Activated CD4-positive, alpha-beta T cell treated with anti-CD3 and anti-CD28 coated beads for 1 hour (primary cell): ENCODE measurements around the gene TRIM46.
A peak's percentile ranks its signal among the peaks of the same experiment; 100 is the strongest.
"Not testable (repeated sequence)": the region's sequence is repeated elsewhere in the genome, so short reads cannot be mapped to it uniquely, and the experiment has no call there.

ENCODE experiments used
- DNase-seq: peaks from one replicate; pipeline ENCODE4 v3.0.0-alpha.2; 2020

The TRIM46 gene

DNA sequence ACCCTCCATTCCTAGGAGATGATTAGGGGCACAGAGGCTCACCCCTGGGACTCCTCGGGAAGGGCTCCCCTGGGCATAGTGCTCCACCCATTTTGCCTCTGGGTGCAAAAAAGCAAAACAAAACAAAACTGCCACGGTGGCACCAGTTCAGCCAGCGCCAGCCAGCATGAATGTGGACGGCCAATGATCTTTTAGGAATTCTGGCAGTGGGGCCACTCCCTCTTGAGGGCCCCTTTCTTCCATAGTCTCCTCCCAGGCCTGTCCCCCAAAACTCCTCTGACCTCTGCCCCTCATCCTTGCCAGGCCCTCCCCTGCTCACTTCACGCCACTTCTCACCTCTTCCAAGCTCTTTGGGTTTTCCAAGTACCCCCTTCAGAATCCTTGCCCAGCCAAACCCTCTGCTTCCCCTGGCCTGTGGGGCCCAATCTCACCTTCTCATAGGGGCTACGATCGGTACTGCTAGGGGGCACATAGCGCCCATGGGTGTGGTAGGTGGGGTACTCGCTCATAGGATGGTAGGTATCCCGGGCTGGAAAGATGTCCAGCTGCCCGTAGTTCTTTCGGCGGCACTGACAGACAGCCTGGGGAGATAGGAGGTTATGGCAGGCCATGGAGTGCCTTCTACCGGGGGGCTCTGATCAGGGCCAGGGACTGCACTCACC lies 13.3 kb downstream of the TRIM46 start:
- DNase-seq: no peak

DNA sequence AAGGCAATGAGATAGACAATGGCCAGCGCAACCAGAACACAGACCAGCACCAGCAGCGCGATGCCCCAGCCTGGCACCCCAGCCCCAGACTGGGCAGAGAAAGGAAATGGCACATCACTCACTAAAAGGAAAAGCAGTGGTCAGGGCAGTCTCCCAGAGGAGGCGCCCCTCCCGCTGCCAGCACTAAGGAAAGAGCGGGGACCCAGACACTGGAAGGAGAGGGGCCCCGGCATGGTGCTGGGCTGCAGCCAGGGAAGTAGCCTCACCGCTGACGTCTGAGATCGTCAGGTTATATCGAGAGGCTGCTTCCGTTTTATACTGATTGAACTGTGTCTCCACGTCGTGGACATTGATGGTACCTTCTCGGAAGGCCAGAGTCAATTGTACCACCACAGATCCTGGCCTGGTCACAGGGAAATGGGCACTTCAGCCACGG lies 13.8 kb downstream of the TRIM46 start:
- DNase-seq: no peak

DNA sequence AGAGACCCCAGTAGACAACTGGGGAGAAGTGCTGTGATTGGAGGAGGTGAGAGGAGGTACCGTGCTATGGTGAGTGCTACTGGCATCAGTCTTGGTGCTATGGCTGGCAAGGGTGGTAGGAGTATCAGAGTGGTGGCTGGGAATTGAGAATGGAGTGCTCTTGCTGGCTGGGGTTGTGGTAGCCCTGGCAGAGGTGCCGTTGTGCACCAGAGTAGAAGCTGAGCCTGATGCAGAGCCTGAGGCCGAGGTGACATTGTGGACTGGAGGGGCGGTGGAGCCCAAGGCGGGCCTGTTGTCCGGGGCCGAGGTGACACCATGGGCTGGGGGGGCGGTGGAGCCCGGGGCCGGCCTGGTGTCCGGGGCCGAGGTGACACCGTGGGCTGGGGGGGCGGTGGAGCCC lies 14.6 kb downstream of the TRIM46 start:
- no peak for DNase-seq

DNA sequence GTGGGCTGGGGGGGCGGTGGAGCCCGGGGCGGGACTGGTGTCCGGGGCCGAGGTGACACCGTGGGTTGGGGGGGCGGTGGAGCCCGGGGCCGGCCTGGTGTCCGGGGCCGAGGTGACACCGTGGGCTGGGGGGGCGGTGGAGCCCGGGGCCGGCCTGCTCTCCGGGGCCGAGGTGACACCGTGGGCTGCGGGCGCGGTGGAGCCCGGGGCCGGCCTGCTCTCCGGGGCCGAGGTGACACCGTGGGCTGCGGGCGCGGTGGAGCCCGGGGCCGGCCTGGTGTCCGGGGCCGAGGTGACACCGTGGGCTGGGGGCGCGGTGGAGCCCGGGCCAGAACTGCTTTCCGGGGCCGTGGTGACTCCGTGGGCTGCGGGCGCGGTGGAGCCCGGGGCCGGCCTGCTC lies 16.3 kb downstream of the TRIM46 start:
- not testable (repeated sequence) for DNase-seq

DNA sequence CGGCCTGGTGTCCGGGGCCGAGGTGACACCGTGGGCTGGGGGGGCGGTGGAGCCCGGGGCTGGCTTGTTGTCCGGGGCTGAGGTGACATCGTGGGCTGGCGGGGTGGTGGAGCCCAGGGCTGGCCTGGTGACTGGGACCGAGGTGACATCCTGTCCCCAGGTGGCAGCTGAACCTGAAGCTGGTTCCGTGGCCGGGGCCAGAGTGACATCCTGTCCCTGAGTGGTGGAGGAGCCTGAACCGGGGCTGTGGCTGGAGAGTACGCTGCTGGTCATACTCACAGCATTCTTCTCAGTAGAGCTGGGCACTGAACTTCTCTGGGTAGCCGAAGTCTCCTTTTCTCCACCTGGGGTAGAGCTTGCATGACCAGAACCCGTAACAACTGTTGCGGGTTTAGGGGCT lies 18.3 kb downstream of the TRIM46 start:
- DNase-seq: no peak

DNA sequence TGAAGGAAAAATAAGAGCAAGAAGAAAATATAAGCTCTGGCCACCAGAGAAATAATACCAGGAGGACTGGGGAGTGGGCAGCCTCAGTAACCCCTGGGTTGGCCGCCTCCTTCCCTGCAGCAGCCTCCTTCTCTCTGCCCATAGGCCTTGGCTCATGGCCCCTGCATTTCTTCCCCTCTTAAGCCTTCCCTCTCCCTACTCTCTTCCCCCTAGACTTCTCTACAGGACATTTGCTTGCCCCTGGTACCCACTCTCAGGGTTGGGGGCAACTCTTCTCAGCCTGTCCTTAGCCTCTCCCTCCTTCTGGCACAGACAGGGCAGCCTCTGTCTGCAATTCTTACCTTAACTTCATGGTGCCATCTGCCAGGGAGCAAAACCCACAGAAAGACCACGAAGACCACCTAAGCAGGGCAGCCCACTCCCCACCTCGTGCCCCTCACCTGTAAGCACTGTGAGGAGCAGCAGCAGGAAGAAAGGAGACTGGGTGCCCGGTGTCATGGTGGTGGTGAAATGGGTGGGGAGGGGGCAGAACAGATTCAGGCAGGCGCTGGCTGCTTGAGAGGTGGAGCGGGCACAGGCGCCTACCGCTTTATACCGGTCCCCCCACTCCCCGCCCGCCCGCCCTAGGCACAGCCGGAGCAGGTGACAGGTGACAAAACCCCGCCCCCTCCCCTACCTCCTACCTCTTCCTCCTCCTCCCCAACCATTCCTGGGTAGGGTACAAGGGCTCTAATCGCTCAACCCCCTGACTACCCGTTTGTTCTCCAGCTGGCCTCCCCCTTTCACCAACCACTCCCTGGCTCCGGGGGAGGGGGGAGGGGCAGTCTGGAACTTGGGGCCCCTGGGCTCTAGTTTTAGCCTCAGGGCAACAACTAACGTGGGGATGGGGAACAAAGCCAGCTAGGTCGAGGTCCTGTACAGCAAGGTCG lies 19.0 kb downstream of the TRIM46 start:
- no peak for DNase-seq

DNA sequence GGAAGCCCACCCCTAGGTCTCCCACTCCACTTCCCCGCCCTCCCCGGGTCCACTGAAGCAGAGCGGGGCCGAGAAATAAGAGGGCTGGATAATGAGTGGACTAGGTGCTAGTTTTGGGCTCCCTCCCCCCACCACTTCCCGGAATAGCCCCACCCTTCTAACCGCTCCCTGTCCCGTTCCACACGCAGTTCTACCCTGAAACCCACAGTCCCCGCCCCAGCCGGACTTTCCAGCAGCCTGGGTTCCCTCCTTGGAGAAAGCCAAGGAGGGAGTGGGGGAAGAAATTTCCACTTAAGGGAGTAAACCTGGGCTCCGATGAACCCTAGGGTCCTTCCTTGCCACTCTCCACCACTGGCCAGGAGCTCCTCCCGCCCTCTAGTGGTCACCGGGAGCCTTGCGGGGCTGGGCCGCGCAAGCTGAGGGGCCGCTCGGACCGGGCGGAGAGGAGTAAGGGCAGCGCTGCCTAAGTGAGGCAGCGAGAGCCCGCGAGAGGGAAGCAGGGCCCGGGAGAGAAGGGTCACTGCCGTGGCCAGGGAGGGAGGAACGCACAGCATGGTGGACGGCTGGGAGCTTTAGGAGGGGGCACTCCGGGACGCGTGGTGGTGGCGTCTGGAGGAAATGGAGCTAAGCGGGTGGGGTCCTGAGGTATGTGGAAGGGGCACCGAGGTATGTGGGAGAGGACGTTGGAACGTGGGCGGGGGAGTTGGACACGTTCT lies 19.8 kb downstream of the TRIM46 start:
- DNase-seq: peak; percentile 43

DNA sequence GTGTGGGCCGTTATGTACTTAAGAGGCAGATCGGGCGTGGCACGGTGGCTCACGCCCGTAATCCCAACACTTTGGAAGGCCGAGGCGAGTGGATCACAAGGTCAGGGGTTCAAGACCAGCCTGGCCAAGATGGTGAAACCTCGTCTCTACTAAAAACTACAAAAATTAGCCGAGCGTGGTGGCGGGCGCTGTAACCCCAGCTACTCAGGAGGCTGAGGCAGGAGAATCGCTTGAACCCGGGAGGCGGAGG lies 20.3 kb downstream of the TRIM46 start:
- DNase-seq: not testable (repeated sequence)

DNA sequence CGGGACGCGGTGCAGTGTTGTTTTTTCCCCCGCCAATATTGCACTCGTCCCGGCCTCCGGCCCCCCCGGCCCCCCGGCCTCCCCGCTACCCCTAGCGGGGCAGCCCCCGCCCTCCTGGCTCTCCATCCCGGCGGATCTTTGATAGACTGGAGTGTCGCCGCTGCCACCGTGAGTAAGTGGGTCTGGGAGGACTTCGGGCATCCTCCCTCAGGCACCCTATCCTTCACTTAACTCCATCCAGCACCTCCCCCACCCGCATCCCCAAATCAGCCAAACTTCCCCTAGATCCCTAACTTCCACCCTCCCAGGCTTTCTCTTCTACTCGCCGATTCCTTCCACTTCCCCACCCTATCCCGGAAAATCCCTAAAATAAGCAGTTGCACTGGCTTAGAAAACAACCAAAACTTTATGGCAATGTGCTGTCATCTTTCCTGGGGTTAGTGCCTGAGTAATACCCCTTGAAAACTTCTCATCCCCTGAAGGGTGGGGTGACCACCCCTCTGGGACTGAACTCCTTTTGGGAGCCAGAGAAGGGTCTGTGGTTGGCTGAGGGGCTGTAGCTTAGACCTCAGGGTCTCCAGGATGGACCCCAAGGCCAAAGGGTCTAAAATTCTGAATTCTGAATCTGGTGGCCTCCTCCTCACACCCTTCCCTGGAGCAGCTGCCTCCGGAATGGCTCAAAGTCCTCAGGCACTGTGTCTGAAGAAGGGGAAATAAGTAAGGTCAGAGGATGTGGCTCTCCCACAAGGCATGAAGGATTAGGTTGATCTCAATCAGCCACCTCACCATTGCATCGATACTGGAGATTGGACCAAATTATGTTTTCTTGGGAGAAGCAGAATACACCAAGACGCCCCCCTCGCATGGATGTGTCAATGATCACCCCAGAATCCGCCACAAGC lies 21.8 kb downstream of the TRIM46 start:
- DNase-seq: no peak

DNA sequence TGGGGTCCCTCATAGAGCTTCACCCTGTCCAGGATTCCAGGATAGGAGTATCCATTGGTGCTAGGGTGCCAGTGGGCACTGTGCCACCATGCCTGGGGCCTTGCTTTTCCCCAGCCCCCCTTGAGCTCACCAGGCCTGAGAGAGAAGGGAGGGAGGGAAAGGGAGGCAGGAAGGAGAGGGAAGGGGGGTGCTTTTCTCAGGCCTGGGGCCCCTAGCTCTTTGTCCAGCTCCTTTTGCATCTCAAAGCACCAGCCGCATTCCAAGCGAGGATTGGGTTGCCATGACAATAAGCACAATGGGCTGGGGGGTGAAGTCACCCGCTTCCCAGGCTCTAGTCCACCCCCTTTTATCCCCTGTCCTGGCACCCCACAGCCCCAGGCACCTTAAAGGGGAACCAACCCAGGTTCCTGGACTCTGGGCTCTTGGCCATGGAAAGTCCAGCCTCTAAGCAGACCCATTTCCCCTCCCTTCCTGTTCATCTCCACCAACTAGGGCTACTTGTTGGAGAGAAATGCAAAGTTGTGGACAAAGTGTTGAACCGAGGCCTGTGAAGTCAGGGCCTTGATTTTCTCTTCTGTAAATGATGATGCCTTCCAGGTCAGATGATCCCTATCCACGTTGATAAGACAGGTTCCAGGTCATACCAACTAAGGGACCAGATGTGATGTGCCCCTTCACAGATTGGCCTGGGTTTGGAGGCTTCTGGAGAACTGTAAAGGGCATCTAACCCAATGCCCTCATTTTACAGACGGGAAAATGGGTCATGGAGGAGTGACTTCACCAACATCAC lies 22.6 kb downstream of the TRIM46 start:
- DNase-seq: no peak

DNA sequence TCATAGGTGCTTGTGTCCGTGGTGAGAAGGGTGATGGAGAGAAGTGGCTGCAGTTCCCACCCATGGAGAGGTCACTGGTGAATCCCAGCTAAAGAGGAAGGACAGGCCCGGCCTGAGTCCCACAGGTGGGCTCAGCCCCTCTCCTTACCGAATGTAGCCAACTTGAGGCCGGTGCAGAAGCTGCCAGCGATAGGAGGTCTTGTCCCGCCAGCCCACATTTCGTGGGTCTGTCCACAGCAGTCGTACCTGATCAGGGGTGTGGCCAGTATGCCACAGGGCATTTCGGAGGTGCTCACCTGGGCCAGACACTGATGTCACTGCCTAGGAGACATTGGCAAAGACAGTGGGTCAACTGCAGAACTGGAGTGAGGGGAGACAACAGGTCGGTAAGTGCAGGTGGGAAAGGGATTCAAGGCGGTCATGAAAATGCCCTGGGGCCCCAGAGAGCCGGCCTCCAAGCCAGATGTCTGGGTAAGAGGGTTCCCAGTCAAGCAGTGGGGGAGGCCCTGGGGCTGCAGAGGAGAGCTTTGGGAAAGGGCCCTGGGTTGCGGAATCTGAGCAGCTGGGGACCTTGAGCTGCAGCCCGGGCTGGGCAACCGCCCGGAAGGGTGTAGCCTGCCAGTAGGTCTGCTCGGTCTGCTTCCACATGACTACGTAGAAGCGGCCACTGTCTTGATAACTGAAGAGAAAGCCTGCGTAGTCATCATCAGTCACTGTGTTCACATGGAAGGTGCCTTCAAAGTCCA lies 23.4 kb downstream of the TRIM46 start:
- DNase-seq: no peak

DNA sequence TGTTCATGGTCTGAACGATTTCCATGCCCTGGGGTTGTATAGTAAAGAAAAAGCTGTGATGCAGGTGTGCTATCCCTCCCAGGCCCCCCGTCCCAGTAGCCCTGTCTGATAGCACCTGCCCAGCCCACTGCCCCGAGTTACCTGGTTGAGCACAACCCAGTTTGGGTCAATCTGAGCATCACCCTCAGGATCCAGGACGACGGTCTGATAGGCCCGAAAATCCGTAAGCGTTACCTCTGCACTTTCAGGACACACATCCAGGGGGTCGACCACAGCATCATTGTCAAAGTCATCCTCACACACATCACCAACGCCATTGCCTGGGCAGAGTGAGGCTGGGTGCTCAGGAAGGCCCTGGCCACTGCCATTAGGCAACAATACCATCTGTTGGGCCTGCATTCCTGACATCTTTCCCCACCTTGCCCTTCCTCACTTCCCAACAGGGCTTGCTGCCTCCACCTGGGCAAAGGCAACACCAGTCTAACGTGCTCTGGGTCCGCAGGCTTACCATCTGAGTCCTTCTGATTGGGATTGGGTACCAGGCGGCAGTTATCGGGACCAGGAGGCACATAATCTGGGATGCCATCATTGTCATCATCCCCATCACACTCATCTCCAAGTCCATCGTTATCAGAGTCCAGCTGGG lies 24.4 kb downstream of the TRIM46 start:
- DNase-seq: no peak

DNA sequence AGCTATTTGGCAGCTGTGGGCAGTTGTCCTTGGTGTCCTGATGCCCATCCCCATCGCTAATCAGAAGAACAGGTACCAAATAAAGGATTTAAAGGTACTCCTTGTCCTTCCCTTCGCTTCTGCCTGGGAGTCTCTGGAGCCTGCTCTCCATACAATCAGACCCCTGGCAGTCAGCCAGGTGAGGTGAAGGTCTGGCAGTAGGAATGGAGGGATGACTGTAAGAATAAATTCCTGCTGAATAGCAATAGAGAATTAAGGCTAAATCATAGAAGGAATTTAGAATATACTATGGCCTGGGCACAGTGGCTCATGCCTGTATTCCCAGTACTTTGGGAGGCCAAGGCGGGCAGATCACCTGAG lies 24.9 kb downstream of the TRIM46 start:
- no peak for DNase-seq

DNA sequence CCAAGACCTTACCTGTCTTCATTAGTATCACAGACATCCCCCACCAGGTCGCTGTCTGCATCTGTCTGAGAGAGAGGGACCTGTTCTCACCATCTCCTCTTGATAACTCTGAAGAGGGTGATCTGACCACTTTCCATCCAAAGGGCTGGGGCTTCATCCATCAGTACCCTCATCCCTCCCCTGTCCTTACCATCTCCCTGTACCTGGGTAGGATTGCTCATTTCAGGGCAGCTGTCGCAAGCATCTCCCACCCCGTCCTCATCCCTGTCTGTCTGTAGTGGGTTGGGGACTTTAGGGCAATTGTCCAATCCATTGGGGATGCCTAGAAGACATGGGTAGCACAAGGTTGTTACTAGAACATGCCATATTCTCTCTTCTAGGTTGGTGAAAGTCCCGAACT lies 26.1 kb downstream of the TRIM46 start:
- DNase-seq: no peak

DNA sequence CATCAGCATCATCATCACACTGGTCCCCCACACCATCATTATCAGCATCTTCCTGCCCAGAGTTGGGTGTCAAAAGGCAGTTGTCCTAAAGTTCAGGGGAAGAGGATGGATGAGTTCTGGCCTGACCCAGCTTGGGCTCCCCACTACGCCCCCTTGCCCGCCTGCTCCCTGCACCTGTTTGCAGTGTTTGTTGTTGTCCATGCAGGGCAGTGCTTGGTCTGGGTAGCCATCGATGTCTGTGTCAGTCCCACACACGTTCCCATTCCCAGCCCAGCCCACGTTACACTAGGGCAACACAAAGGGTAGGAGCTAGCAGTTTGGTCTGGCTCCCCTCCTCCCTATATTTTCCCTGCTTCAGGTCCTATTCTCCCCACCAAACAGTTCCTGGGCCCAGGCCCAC lies 27.3 kb downstream of the TRIM46 start:
- no peak for DNase-seq

DNA sequence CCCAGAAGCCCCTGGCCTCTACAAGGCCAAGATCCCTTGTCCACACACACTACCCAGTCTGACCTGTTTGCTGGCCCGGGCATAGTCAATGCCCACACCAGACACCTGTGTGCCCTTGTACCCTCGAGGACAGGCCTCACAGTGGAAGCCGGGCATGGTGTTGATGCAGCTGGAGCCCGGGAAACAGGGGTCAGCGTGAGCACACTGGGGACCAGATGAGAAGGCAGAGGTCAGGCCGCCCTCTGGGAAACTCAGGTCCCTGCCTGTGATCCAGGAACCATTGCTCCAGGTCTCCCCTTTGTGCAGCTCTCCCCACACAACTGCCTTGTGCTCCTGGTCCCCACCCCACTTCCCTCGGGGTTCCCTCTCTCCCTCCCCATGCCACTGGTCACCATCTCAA lies 28.5 kb downstream of the TRIM46 start:
- no peak for DNase-seq

DNA sequence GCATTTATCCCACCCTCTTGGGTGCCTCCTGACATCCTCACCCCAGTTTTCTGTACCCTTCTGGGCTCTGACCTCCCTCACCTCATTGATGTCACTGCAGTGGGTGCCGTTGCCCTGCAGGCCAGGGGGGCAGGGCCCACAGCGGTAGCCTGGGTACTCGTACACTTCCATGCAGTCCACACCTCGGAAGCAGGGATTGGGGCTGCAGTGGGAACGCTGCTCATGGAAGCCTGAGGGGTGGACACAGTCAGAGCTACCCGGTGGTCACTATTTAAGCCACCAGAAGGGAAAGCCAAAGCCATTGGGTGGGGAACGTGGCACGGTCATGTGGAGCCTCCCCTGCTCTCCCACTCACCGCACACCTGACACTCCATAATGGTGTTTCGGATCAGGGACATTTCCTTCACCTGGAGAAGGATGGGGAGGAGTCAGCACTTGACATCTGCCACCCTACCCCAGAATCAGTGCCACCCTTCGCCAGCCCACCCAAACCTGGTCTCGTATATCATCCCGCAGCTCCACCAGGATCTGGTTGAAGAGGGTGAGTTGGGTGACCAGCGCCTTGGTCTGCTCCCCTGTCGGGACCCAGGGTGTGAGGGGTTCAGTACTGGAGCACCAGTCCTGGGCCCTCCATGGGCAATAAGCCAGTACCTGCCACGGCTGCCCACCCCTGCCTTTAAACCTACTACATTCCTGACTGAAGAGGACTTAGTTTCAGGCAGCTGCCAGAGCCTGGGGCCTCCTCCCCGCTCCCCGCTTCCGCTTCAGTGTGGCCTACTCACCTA lies 29.3 kb downstream of the TRIM46 start:
- no peak for DNase-seq

DNA sequence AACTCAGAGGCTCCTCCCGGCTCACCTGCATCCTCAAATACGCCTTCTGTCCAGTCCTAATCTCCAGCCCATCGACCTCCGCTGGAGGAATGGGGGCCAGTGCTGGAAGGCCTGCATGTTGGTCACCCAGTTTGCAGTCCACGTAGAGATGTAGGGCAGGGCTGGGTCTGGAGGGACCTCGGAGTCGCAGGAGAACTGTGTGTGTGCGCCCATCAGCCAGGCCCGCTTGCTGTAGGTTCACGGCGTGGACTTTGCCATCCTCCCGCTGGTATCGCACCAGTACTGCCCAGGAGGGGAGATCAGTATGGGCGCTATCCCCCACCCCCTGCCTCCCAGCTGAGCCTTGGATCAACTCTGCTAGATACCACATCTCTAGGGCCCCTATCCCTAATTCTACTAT lies 31.4 kb downstream of the TRIM46 start:
- no peak for DNase-seq

DNA sequence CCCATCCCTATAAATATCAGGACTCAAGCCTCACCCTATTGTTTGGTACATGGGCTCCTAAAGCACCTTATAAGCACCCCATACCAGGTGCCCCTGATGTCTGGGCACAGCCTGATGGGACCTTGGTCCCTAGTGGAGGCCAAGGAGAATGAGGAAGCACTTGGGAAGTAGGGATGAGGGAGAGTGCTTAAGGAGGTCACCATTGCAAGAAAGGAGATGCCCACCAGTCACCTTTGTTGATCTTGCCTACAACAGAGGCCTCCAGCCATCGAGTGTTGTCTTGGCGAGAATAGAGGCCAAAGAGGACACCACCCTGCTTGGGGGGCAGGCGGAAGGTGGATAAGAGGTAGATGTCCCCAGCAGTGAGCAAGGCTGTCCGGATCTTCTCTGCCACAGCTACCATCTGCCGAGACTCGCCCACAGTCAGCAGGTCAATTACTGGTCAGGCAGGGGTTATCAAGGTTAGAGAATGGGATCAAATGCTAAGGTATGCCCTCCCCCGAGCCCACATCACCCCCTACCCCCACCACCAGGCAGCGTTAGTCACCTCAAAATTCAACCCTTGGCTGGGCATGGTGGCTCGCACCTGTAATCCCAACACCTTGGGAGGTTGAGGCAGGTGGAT lies 32.4 kb downstream of the TRIM46 start:
- DNase-seq: no peak
